Dendritic cell treated with granulocyte-macrophage colony-stimulating factor and Interleukin-4, amounts not matched to agents 40 ng/mL and 50 ng/mL, for 4 days (primary cell): ENCODE results near the gene DUSP23.
A peak's percentile ranks its signal among the peaks of the same experiment; 100 is the strongest.

ENCODE experiments used
- H3K27ac Mint-ChIP-seq: one replicate; pipeline ENCODE4 v1.8.0; 2022; ENCODE audit warnings: mild to moderate bottlenecking, mixed read lengths
- H3K27me3 Mint-ChIP-seq: one replicate; pipeline ENCODE4 v1.8.0; 2022; ENCODE audit warnings: mild to moderate bottlenecking, mixed read lengths
- H3K36me3 Mint-ChIP-seq: one replicate; pipeline ENCODE4 v1.8.0; 2022; ENCODE audit warnings: low read depth, mixed read lengths
- H3K4me1 Mint-ChIP-seq: one replicate; pipeline ENCODE4 v1.8.0; 2022; ENCODE audit warnings: low read depth, mixed read lengths
- H3K4me3 Mint-ChIP-seq: one replicate; pipeline ENCODE4 v1.8.0; 2022; ENCODE audit warnings: mild to moderate bottlenecking, moderate library complexity, mixed read lengths
- H3K9me3 Mint-ChIP-seq: one replicate; pipeline ENCODE4 v1.8.0; 2022; ENCODE audit warnings: mixed read lengths
- intact Hi-C: fragments of 100-400 bp; cut with micrococcal nuclease; formaldehyde crosslinking; loops from one replicate; pipeline ENCODE4 v1.15.0; 2022

The DUSP23 gene

DNA sequence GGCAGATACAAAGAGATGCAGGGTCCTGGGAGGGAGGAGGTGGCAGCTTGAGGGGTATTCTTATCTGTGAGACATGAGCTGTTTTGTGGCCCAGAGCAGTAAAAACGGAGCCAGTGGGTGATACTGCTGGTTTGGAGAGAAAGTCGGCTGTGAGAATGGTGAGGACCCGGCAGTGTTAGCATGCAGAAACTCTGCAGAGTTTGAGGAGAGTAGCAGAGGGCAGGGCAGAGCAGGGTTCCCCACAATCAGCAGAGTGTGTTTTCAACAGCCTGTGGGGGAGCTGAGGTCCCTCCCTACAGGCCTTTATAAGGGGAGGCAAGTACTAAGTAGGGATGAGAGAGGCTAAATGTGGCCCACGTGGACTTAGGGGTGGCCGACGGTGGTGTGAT, 46.3 kb downstream of the DUSP23 start:
- Mint-ChIP-seq H3K9me3 (no peaks in the 10 kb centered on the region), H3K4me1 (peaks cover 95% of the 10 kb centered on the region), H3K36me3 (peaks cover 63% of the 10 kb centered on the region), H3K27me3 (peaks cover 4% of the 10 kb centered on the region), H3K4me3 (peak overlapping the region; percentile 98), H3K27ac (peak overlapping the region; percentile 99)
- intact Hi-C loops, result loop anchor here (5.0 kb wide), 1 partner anchor 45 kb away; the partner anchor contains the start of gene DUSP23

- intact Hi-C loops, result loop anchor here (5.0 kb wide), 1 partner anchor 45 kb away; the partner anchor contains the start of gene DUSP23
- peaks cover 3% of the 10 kb centered on the region for H3K27me3 Mint-ChIP-seq
These were observed 46.8 kb downstream of the DUSP23 start for GRCh38 chr1:159827549-159827948.

GRCh38 chr1:159828176-159828575, 47.4 kb downstream of the DUSP23 start:
- intact Hi-C loops, result loop anchor here (5.0 kb wide), 1 partner anchor 46 kb away; the partner anchor contains the start of gene DUSP23
- no peaks in the 10 kb centered on the region for H3K9me3 Mint-ChIP-seq
- peaks cover 67% of the 10 kb centered on the region for H3K36me3 Mint-ChIP-seq
- peaks cover 1% of the 10 kb centered on the region for H3K27me3 Mint-ChIP-seq
- peak overlapping the region; percentile 99 for H3K27ac Mint-ChIP-seq
- H3K4me3 Mint-ChIP-seq, result peak overlapping the region; percentile 98
- peaks cover 95% of the 10 kb centered on the region for H3K4me1 Mint-ChIP-seq

More at GRCh38 chr1:159827549-159827948, 46.8 kb downstream of the DUSP23 start:
- Mint-ChIP-seq H3K9me3 (no peaks in the 10 kb centered on the region), H3K4me1 (peaks cover 95% of the 10 kb centered on the region), H3K27ac (peak overlapping the region; percentile 99), H3K36me3 (peaks cover 63% of the 10 kb centered on the region), H3K4me3 (peak overlapping the region; percentile 98)

DNA sequence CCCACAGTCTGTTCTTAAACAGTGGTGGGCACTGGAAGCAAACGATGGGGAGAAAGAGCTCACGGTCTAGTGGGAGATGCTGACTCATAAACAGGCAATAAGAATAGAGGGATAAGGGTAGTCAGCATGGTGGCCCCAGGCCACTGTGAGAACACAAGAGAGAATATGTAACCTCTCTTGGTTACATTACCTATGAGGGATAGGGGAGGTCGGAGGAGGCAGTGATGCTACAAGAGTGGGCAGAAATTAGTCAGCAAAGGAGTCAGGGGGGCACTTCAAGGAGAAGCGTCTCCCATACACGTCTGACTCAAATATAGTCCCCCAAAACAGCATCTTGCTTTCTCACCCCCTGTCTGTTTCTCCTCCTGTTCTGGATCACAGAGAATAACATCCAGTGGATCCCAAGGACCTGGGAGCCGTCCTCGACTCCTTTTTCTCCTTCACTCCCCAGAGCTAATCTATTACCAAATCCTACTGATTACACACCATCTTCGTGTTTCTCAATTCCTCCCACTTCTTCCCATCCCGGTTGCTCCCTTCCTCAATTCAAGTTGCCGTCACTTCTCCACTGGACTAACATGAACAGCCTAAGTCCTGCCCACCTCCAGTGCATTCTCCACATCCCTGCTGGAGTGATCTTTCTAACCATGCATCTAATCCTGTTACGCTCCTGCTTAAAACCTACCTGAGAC, 48.0 kb downstream of the DUSP23 start:
- H3K36me3 Mint-ChIP-seq, result peaks cover 72% of the 10 kb centered on the region
- intact Hi-C loops, result loop anchor here (1.0 to 5.0 kb wide), 3 partner anchors 29 to 62 kb away; partner anchors contain the start of gene DUSP23
- peaks cover 95% of the 10 kb centered on the region for H3K4me1 Mint-ChIP-seq
- H3K27me3 Mint-ChIP-seq, result no peaks in the 10 kb centered on the region
- H3K9me3 Mint-ChIP-seq, result no peaks in the 10 kb centered on the region
- H3K27ac Mint-ChIP-seq, result peak overlapping the region; percentile 99
- H3K4me3 Mint-ChIP-seq, result peak overlapping the region; percentile 98

GRCh38 chr1:159829273-159829634, 48.5 kb downstream of the DUSP23 start:
- Mint-ChIP-seq H3K27me3 (no peaks in the 10 kb centered on the region), H3K4me3 (peak overlapping the region; percentile 98), H3K4me1 (peaks cover 95% of the 10 kb centered on the region), H3K27ac (peak overlapping the region; percentile 99), H3K36me3 (peaks cover 78% of the 10 kb centered on the region), H3K9me3 (no peaks in the 10 kb centered on the region)
- intact Hi-C loops, result loop anchor here (1.0 to 5.0 kb wide), 3 partner anchors 30 to 61 kb away; partner anchors contain the start of gene DUSP23

GRCh38 chr1:159829822-159830465, 49.2 kb downstream of the DUSP23 start:
- Mint-ChIP-seq H3K4me3 (peak overlapping the region; percentile 98), H3K4me1 (peaks cover 93% of the 10 kb centered on the region)

GRCh38 chr1:159830722-159831121, 50.0 kb downstream of the DUSP23 start:
- Mint-ChIP-seq H3K27me3 (no peaks in the 10 kb centered on the region), H3K9me3 (no peaks in the 10 kb centered on the region), H3K27ac (peak overlapping the region; percentile 38), H3K36me3 (peaks cover 92% of the 10 kb centered on the region), H3K4me1 (peaks cover 93% of the 10 kb centered on the region), H3K4me3 (peak overlapping the region; percentile 67)
- intact Hi-C loops, result no loop called here

More at GRCh38 chr1:159829822-159830465, 49.2 kb downstream of the DUSP23 start:
- Mint-ChIP-seq H3K36me3 (peaks cover 84% of the 10 kb centered on the region), H3K27me3 (no peaks in the 10 kb centered on the region), H3K27ac (peak overlapping the region; percentile 99), H3K9me3 (no peaks in the 10 kb centered on the region)
- intact Hi-C loops, result loop anchor here (1.0 to 5.0 kb wide), 3 partner anchors 31 to 60 kb away; partner anchors contain the start of gene DUSP23

GRCh38 chr1:159831412-159832141, 50.8 kb downstream of the DUSP23 start:
- Mint-ChIP-seq H3K27me3 (no peaks in the 10 kb centered on the region), H3K4me3 (peak overlapping the region; percentile 67), H3K27ac (no peak overlapping the region), H3K4me1 (peaks cover 92% of the 10 kb centered on the region), H3K36me3 (peaks cover 100% of the 10 kb centered on the region), H3K9me3 (no peaks in the 10 kb centered on the region)
- intact Hi-C loops, result no loop called here
